Caco-2 (cell line): Measurements from ENCODE around the gene TUBGCP6. TPM values are rescaled to one million over a fixed set of nuclear protein-coding genes. Genes with fewer than 3 reads are reported as not detected.
A peak's percentile ranks its signal among the peaks of the same experiment; 100 is the strongest.

Experiments
- BruUV-seq: library from RNA; stranded (reverse); fragments of 400-500 nt; replicated peaks from 2 replicates; lab custom pipeline; 2021; lab: Mats Ljungman, UMichigan
- CTCF ChIA-PET: fragments of 300-600 bp; sonication (Branson Sonifier 250); formaldehyde crosslinking; loops from one replicate; lab custom pipeline; 2022; ENCODE audit warnings: antibody characterized with exemption; lab: Charles Lee
- POLR2A ChIA-PET: fragments of 300-600 bp; sonication (Branson Sonifier 250); formaldehyde crosslinking; loops from one replicate; lab custom pipeline; 2022; ENCODE audit warnings: antibody characterized with exemption; lab: Charles Lee
- DNase-seq, 2 experiments: peaks; one replicate each; pipeline versions ENCODE4 v3.0.0 to v3.0.0-alpha.2; 2020 to 2022
- H3K27me3 ChIP-seq: replicated peaks from 2 replicates; pipeline ENCODE4 v1.6.0; 2011; ENCODE audit warnings: low read length; ENCODE audit not compliant: control insufficient read depth, insufficient read depth
- H3K36me3 ChIP-seq: 2 replicates; pipeline ENCODE4 v1.5.1; 2011; ENCODE audit warnings: low read length; ENCODE audit not compliant: control insufficient read depth, insufficient read depth
- H3K4me1 ChIP-seq: fragments of 250-450 bp; sonication (Bioruptor Pico); 2 replicates; pipeline ENCODE4 v1.5.1; 2020; ENCODE audit warnings: mild to moderate bottlenecking
- H3K4me3 ChIP-seq: 2 replicates; pipeline ENCODE4 v1.5.1; 2011; ENCODE audit warnings: low read depth, mild to moderate bottlenecking, control low read depth, low read length
- H3K9me3 ChIP-seq: fragments of 250-450 bp; sonication (Bioruptor Pico); 2 replicates; pipeline ENCODE4 v1.5.1; 2020; ENCODE audit warnings: mild to moderate bottlenecking, moderate library complexity
- H3K27ac Mint-ChIP-seq: one replicate; pipeline ENCODE4 v1.8.0; 2022; ENCODE audit warnings: mixed read lengths; ENCODE audit not compliant: unreplicated experiment
- H3K27me3 Mint-ChIP-seq: one replicate; pipeline ENCODE4 v1.8.0; 2022; ENCODE audit warnings: mixed read lengths; ENCODE audit not compliant: insufficient read depth, unreplicated experiment
- H3K36me3 Mint-ChIP-seq: one replicate; pipeline ENCODE4 v1.8.0; 2022; ENCODE audit warnings: mild to moderate bottlenecking, mixed read lengths; ENCODE audit not compliant: insufficient read depth, unreplicated experiment
- H3K4me1 Mint-ChIP-seq: one replicate; pipeline ENCODE4 v1.8.0; 2022; ENCODE audit warnings: low read depth, mixed read lengths; ENCODE audit not compliant: unreplicated experiment
- H3K4me3 Mint-ChIP-seq: one replicate; pipeline ENCODE4 v1.8.0; 2022; ENCODE audit warnings: mild to moderate bottlenecking, moderate library complexity, mixed read lengths; ENCODE audit not compliant: unreplicated experiment
- H3K9me3 Mint-ChIP-seq: one replicate; pipeline ENCODE4 v1.8.0; 2022; ENCODE audit warnings: mixed read lengths; ENCODE audit not compliant: unreplicated experiment
- intact Hi-C: fragments of 100-400 bp; cut with micrococcal nuclease; formaldehyde crosslinking; loops from one replicate; pipeline ENCODE4 v1.10.0; 2022; ENCODE audit not compliant: unreplicated experiment
- total RNA-seq: library from RNA; stranded (reverse); gene quantifications from 2 replicates; pipeline ENCODE4 v1.2.3, GENCODE V29; 2022
- TF ChIP-seq, protein P1 (sequence below), 2 experiments: fragments of 200-600 bp in 1 of 2; IDR thresholded peaks; 1 replicate in 1 of 2; 2 replicates in 1 of 2; pipeline versions ENCODE4 v1.5.1 to v1.8.0; 2011 to 2022; ENCODE audit warnings: antibody characterized with exemption in 1 of 2, control low read depth in 1 of 2, inconsistent platforms in 1 of 2, low read depth in 1 of 2, low read length in 1 of 2, mild to moderate bottlenecking in 1 of 2, moderate library complexity in 1 of 2; ENCODE audit not compliant: insufficient read depth in 1 of 2, severe bottlenecking in 1 of 2, unreplicated experiment in 1 of 2

Gene TUBGCP6
- total RNA-seq, 1 experiment from 2014 or later: 29.3 TPM

GRCh38 chr22:50199251-50199721 is 45.5 kb downstream of the TUBGCP6 start:
- Mint-ChIP-seq H3K27me3 (no peaks in the 10 kb centered on the region), H3K4me1 (peaks cover 6% of the 10 kb centered on the region), H3K27ac (no peak overlapping the region), H3K36me3 (peaks cover 10% of the 10 kb centered on the region), H3K9me3 (no peaks in the 10 kb centered on the region), H3K4me3 (peak overlapping the region; percentile 66)
- Histone ChIP-seq H3K9me3 (no peaks in the 10 kb centered on the region), H3K4me3 (no peak overlapping the region), H3K4me1 (peaks cover 4% of the 10 kb centered on the region), H3K27me3 (no peaks in the 10 kb centered on the region), H3K36me3 (no peaks in the 10 kb centered on the region)
- TF ChIP-seq, protein P1, sequence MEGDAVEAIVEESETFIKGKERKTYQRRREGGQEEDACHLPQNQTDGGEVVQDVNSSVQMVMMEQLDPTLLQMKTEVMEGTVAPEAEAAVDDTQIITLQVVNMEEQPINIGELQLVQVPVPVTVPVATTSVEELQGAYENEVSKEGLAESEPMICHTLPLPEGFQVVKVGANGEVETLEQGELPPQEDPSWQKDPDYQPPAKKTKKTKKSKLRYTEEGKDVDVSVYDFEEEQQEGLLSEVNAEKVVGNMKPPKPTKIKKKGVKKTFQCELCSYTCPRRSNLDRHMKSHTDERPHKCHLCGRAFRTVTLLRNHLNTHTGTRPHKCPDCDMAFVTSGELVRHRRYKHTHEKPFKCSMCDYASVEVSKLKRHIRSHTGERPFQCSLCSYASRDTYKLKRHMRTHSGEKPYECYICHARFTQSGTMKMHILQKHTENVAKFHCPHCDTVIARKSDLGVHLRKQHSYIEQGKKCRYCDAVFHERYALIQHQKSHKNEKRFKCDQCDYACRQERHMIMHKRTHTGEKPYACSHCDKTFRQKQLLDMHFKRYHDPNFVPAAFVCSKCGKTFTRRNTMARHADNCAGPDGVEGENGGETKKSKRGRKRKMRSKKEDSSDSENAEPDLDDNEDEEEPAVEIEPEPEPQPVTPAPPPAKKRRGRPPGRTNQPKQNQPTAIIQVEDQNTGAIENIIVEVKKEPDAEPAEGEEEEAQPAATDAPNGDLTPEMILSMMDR (IDR thresholded peaks at IDR 0.05; ENCODE audit: insufficient read depth in 1 of 2, low read depth in 1 of 2, low read length in 1 of 2, severe bottlenecking in 1 of 2, unreplicated experiment in 1 of 2): no peak
- intact Hi-C loops: no loop called here
- BruUV-seq: no TSS peak
- ChIA-PET CTCF (no interaction called here), POLR2A (no interaction called here)
- no peak for DNase-seq

- H3K27me3 Mint-ChIP-seq: no peaks in the 10 kb centered on the region
- POLR2A ChIA-PET: no interaction called here
- H3K36me3 Mint-ChIP-seq: peaks cover 10% of the 10 kb centered on the region
- H3K27ac Mint-ChIP-seq: no peak overlapping the region
- intact Hi-C loops: no loop called here
- no peaks in the 10 kb centered on the region for H3K9me3 Mint-ChIP-seq
- H3K4me1 ChIP-seq: peaks cover 4% of the 10 kb centered on the region
- no TSS peak for BruUV-seq
- CTCF ChIA-PET: no interaction called here
- peaks cover 6% of the 10 kb centered on the region for H3K4me1 Mint-ChIP-seq
- no peak for DNase-seq
- H3K27me3 ChIP-seq: no peaks in the 10 kb centered on the region
- H3K36me3 ChIP-seq: no peaks in the 10 kb centered on the region
- H3K4me3 Mint-ChIP-seq: no peak overlapping the region
- H3K4me3 ChIP-seq: no peak overlapping the region
- TF ChIP-seq, protein P1 (IDR thresholded peaks at IDR 0.05; ENCODE audit: insufficient read depth in 1 of 2, low read depth in 1 of 2, low read length in 1 of 2, severe bottlenecking in 1 of 2, unreplicated experiment in 1 of 2): no peak
- no peaks in the 10 kb centered on the region for H3K9me3 ChIP-seq
Measured at GRCh38 chr22:50198624-50199017, 46.2 kb downstream of the TUBGCP6 start.

DNA sequence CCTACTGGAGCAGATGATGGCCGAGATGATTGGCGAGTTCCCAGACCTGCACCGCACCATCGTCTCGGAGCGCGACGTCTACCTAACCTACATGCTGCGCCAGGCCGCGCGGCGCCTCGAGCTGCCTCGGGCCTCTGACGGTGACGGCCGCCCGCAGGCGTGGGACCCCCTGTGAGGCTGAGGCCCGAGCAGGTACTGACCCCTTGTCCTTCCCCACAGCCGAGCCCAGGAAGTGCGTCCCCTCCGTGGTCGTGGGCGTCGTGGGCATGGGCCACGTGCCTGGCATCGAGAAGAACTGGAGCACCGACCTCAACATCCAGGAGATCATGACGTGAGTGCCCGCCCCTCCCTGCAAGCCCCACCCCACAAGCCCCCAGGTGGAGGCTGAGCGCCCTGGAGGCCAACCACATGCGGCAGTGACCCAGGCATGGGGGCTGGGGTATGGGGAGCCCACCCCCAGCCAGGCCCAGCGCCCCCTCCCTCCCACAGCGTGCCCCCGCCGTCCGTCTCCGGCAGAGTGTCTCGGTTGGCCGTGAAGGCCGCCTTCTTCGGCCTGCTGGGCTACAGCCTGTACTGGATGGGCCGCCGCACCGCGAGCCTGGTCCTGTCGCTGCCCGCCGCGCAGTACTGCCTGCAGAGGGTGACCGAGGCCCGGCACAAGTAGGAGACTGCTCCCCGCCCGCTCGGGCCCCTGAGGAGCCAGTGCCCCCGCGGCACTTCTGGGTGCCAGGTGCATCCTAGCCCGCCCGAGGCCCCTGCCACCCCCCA is 46.8 kb downstream of the TUBGCP6 start:
- Histone ChIP-seq H3K9me3 (no peaks in the 10 kb centered on the region), H3K27me3 (no peaks in the 10 kb centered on the region), H3K4me1 (peaks cover 4% of the 10 kb centered on the region), H3K4me3 (no peak overlapping the region), H3K36me3 (no peaks in the 10 kb centered on the region)
- Mint-ChIP-seq H3K36me3 (peaks cover 10% of the 10 kb centered on the region), H3K9me3 (no peaks in the 10 kb centered on the region), H3K4me3 (no peak overlapping the region), H3K4me1 (peaks cover 6% of the 10 kb centered on the region), H3K27me3 (no peaks in the 10 kb centered on the region), H3K27ac (no peak overlapping the region)
- TF ChIP-seq, protein P1 (IDR thresholded peaks at IDR 0.05; ENCODE audit: insufficient read depth in 1 of 2, low read depth in 1 of 2, low read length in 1 of 2, severe bottlenecking in 1 of 2, unreplicated experiment in 1 of 2): no peak
- DNase-seq: no peak
- BruUV-seq: no TSS peak
- intact Hi-C loops: no loop called here
- CTCF ChIA-PET: no interaction called here
- POLR2A ChIA-PET: no interaction called here
